Keratinocyte (primary cell): ENCODE measurements around the gene GCC1. TPM values are rescaled to one million over a fixed set of nuclear protein-coding genes. Genes with fewer than 3 reads are reported as not detected.

Source experiments
- DNase-seq: peaks from one replicate; pipeline ENCODE4 v3.0.0-alpha.2; 2011; ENCODE audit warnings: low read depth, missing footprints, low spot score
- FAIRE-seq: peaks from 2 replicates; lab custom pipeline; 2011; peaks lifted over from hg19 to GRCh38; lab: Jason Lieb, UNC
- H2AFZ ChIP-seq: 2 replicates; pipeline ENCODE4 v1.6.0; 2012; ENCODE audit warnings: low read length, control low read depth, inconsistent platforms; ENCODE audit not compliant: control insufficient read depth
- H3K27ac ChIP-seq: 2 replicates; pipeline ENCODE4 v1.5.1; 2011; ENCODE audit warnings: low read length; ENCODE audit not compliant: control insufficient read depth, insufficient read depth
- H3K27me3 ChIP-seq: 3 replicates; pipeline ENCODE4 v1.6.0; 2011; ENCODE audit warnings: low read length; ENCODE audit not compliant: control insufficient read depth, insufficient read depth; ENCODE audit errors: extremely low read depth
- H3K36me3 ChIP-seq, 2 experiments: 2 replicates in 1 of 2; 3 replicates in 1 of 2; pipeline ENCODE4 v1.5.1; 2011; ENCODE audit warnings: low read length in 2 of 2, mild to moderate bottlenecking in 1 of 2; ENCODE audit not compliant: control insufficient read depth in 2 of 2, insufficient read depth in 2 of 2; ENCODE audit errors: extremely low read depth in 1 of 2
- H3K4me1 ChIP-seq: 3 replicates; pipeline ENCODE4 v1.5.1; 2011; ENCODE audit warnings: low read length; ENCODE audit not compliant: control insufficient read depth, insufficient read depth; ENCODE audit errors: extremely low read depth
- H3K4me2 ChIP-seq: 3 replicates; pipeline ENCODE4 v1.6.0; 2011; ENCODE audit warnings: low read depth, low read length; ENCODE audit not compliant: control insufficient read depth, insufficient read depth; ENCODE audit errors: extremely low read depth
- H3K4me3 ChIP-seq, 3 experiments: fragments of 200-600 bp in 1 of 3; sonication (generic) in 1 of 3; 2 replicates in 2 of 3; 3 replicates in 1 of 3; pipeline ENCODE4 v1.5.1; 2011 to 2016; ENCODE audit warnings: low read length in 3 of 3, mild to moderate bottlenecking in 3 of 3, control low read depth in 2 of 3, inconsistent platforms in 1 of 3, low read depth in 1 of 3, mixed read lengths in 1 of 3, mixed run types in 1 of 3, moderate library complexity in 1 of 3; ENCODE audit not compliant: control insufficient read depth in 2 of 3, insufficient read depth in 2 of 3; ENCODE audit errors: extremely low read depth in 1 of 3
- H3K79me2 ChIP-seq: 2 replicates; pipeline ENCODE4 v1.6.0; 2012; ENCODE audit warnings: low read length; ENCODE audit not compliant: control insufficient read depth, insufficient read depth
- H3K9ac ChIP-seq: 3 replicates; pipeline ENCODE4 v1.6.0; 2011; ENCODE audit warnings: low read length; ENCODE audit not compliant: control insufficient read depth, insufficient read depth; ENCODE audit errors: extremely low read depth
- H3K9me1 ChIP-seq: 3 replicates; pipeline ENCODE4 v1.6.0; 2011; ENCODE audit warnings: low read length; ENCODE audit not compliant: control insufficient read depth, insufficient read depth; ENCODE audit errors: extremely low read depth
- H3K9me3 ChIP-seq: 2 replicates; pipeline ENCODE4 v1.5.1; 2012; ENCODE audit warnings: low read depth, low read length; ENCODE audit not compliant: control insufficient read depth
- H4K20me1 ChIP-seq: 3 replicates; pipeline ENCODE4 v1.6.0; 2011; ENCODE audit warnings: low read length; ENCODE audit not compliant: control insufficient read depth, insufficient read depth; ENCODE audit errors: extremely low read depth
- EZH2 ChIP-seq: IDR thresholded peaks from one replicate; pipeline ENCODE4 v1.6.1; 2012; ENCODE audit warnings: inconsistent platforms, mild to moderate bottlenecking, low read length, moderate library complexity
- dilution Hi-C: fragments of 300-500 bp; cut with MboI; formaldehyde crosslinking; loops from one replicate; pipeline ENCODE4 v1.7.0; 2020; ENCODE audit warnings: low sequenced_read_pairs; ENCODE audit not compliant: extremely low pct_ligation_motif_present
- polyA plus RNA-seq, 5 experiments: library from polyadenylated mRNA; depleted of rRNA in 3 of 5; stranded (reverse) in 3 of 5; stranded (forward) in 1 of 5; unstranded in 1 of 5; fragments of >200 nt; gene quantifications; 1 replicate in 1 of 5; 2 replicates in 3 of 5; 3 replicates in 1 of 5; pipeline versions ENCODE4 v1.2.1 to v1.2.3, GENCODE V29; 2011 to 2012; ENCODE audit warnings: missing spikeins in 2 of 5, low read depth in 1 of 5, low replicate concordance in 1 of 5
- TF ChIP-seq, protein P1 (sequence below), 3 experiments: IDR thresholded peaks in 1 of 3; conservative IDR thresholded peaks in 1 of 3; optimal IDR thresholded peaks in 1 of 3; 2 replicates in 2 of 3; 3 replicates in 1 of 3; pipeline versions ENCODE3 to v1.5.1; 2011; ENCODE audit warnings: low read length in 3 of 3, mild to moderate bottlenecking in 3 of 3, moderate library complexity in 2 of 3, control low read depth in 1 of 3, inconsistent platforms in 1 of 3; ENCODE audit not compliant: insufficient read depth in 2 of 3; ENCODE audit errors: extremely low read depth in 1 of 3

Gene GCC1
- polyA plus RNA-seq, 1 donor (not counting 4 experiments of a cell fraction or from before 2014, with no cell fraction given): 8.9 TPM

DNA sequence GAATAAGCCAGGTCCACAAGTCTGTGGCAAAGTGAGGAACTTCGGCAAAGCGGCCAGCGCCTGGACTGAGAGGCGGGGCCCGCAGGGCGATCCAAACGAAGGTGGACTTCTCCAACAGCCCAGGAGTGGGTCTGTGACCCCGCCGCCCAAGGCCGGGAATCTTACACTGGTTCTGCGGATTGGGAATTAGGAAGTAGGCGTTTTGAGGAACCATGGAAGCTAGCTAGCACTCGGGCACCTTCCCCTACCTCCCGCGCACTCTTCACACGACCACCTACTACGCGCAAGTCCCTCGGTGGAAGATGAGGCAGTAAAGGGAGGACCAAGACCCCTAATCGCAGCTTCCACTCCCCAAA lies 2.2 kb upstream of the GCC1 start:
- dilution Hi-C loops: no loop called here
- Histone ChIP-seq H2AFZ (peak overlapping the region; percentile 68), H3K36me3 (peaks cover 13 to 14% of the 10 kb centered on the region in 2 experiments), H3K79me2 (peaks cover 40% of the 10 kb centered on the region), H3K27ac (peak overlapping the region; percentile 24), H3K4me2 (peak overlapping the region; percentile 86), H3K4me1 (peaks cover 35% of the 10 kb centered on the region), H3K4me3 (peak overlapping the region; percentile 32 to 85 (median 71)), H4K20me1 (no peaks in the 10 kb centered on the region), H3K9me3 (no peaks in the 10 kb centered on the region), H3K9me1 (peaks cover 2% of the 10 kb centered on the region), H3K9ac (peak overlapping the region; percentile 90), H3K27me3 (no peaks in the 10 kb centered on the region)
- no peak for TF ChIP-seq EZH2
- TF ChIP-seq, protein P1, sequence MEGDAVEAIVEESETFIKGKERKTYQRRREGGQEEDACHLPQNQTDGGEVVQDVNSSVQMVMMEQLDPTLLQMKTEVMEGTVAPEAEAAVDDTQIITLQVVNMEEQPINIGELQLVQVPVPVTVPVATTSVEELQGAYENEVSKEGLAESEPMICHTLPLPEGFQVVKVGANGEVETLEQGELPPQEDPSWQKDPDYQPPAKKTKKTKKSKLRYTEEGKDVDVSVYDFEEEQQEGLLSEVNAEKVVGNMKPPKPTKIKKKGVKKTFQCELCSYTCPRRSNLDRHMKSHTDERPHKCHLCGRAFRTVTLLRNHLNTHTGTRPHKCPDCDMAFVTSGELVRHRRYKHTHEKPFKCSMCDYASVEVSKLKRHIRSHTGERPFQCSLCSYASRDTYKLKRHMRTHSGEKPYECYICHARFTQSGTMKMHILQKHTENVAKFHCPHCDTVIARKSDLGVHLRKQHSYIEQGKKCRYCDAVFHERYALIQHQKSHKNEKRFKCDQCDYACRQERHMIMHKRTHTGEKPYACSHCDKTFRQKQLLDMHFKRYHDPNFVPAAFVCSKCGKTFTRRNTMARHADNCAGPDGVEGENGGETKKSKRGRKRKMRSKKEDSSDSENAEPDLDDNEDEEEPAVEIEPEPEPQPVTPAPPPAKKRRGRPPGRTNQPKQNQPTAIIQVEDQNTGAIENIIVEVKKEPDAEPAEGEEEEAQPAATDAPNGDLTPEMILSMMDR (optimal IDR thresholded peaks at IDR 0.05 in 1 of 3, IDR thresholded peaks at IDR 0.05 in 1 of 3, conservative IDR thresholded peaks at IDR 0.05 in 1 of 3; ENCODE audit: extremely low read depth in 1 of 3, insufficient read depth in 2 of 3, low read length in 3 of 3): no peak
- no peak for FAIRE-seq
- no peak for DNase-seq

DNA sequence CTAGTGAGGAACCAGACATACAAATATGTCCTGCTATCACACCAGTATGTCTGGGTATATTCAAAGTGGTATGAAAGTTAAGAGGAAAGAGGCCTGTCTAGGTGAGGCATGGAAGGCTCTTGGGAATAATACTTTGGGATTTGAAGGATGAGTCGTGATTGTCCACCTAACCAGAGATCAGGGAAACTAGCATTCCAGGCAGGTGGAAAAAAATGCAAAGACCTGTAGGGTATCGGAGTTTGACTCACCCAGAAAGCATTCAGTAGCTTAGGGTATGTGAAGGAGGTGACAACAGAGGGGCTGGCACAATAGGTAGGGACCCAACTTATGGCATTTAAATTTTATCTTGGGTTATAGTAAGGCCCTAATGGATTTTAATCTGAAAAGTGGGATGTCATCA lies 950 bp upstream of the GCC1 start:
- peak overlapping the region; percentile 80 for H3K4me2 ChIP-seq

More for the DNA sequence above, 950 bp upstream of the GCC1 start:
- no peak for DNase-seq
- no peak for TF ChIP-seq EZH2
- TF ChIP-seq, protein P1 (optimal IDR thresholded peaks at IDR 0.05 in 1 of 3, IDR thresholded peaks at IDR 0.05 in 1 of 3, conservative IDR thresholded peaks at IDR 0.05 in 1 of 3; ENCODE audit: extremely low read depth in 1 of 3, insufficient read depth in 2 of 3, low read length in 3 of 3): no peak
- no peak for FAIRE-seq
- Histone ChIP-seq H3K4me3 (no peak overlapping the region), H3K27ac (no peak overlapping the region), H3K79me2 (peaks cover 51% of the 10 kb centered on the region), H3K9me1 (peaks cover 2% of the 10 kb centered on the region), H2AFZ (no peak overlapping the region), H4K20me1 (no peaks in the 10 kb centered on the region), H3K4me1 (peaks cover 35% of the 10 kb centered on the region), H3K36me3 (peaks cover 16 to 17% of the 10 kb centered on the region in 2 experiments), H3K27me3 (no peaks in the 10 kb centered on the region), H3K9ac (no peak overlapping the region), H3K9me3 (no peaks in the 10 kb centered on the region)
- dilution Hi-C loops: no loop called here
